Heart left ventricle (tissue), 13 donors: ENCODE data around the gene PACSIN3.

Source experiments
- CTCF ChIP-seq, 12 donors: fragments of 200-600 bp; sonication (generic) in 4 of 12; IDR thresholded peaks; one replicate each; pipeline versions ENCODE4 v1.5.0 to v1.8.0; 2018 to 2022; ENCODE audit warnings: antibody characterized with exemption in 12 of 12, mild to moderate bottlenecking in 5 of 12
- POLR2A ChIP-seq, 2 donors: fragments of 450-650 bp; IDR thresholded peaks; one replicate each; pipeline ENCODE4 v1.6.1; 2017; ENCODE audit warnings: antibody characterized with exemption in 2 of 2, mild to moderate bottlenecking in 2 of 2, moderate library complexity in 2 of 2
- donor health status: ischemic (EF 13 %, LVEDD 7.1; RV severe dilation, severe dysfunction).
- donor health status: DM: no; HTN: yes; CAD: no.
- donor health status: DM: no; HTN: no; CAD: no.
- donor health status: ischemic (EF 25% LVEDD 6.9; RV normal size, moderate dysfunction).
- donor health status: ischemic (EF 25% LVEDD 5.7; RV mildly dilated, moderate dysfunction).
- donor health status: ischemic (EF 35%, LVEDD 5.7; RV mildly dilated, moderate dysfunction).
- donor health status: nonischemic (EF 11% LVEDD 7.7; RV severe dilation, severe dysfunction).
- donor health status: DM: yes; HTN: yes; CAD: no.
- donor health status: PGD.
- donor health status: ischemic (EF 29% LVEDD 5.4; RV normal size, mild dysfunction).
- donor health status: nonischemic (EF 23%, LVEDD 6.1; RV moderate dilation, normal function).

- TF ChIP-seq POLR2A (IDR thresholded peaks at IDR 0.05) (no peak), CTCF (IDR thresholded peaks at IDR 0.05) (peak in 1 of 12 donors; percentile 14)
These were observed 30.0 kb upstream of the PACSIN3 start for GRCh38 chr11:47216121-47216798.
